ENCODE measurements around the gene TMEM208.

Gene TMEM208

GRCh38 chr16:67248073-67248400 lies 21.1 kb downstream of the TMEM208 start:
- Histone ChIP-seq H3K9me3 (no peaks in the 10 kb centered on the region), H3K27me3 (peaks cover 17% of the 10 kb centered on the region), H3K36me3 (no peaks in the 10 kb centered on the region), H3K4me1 (peaks cover 17% of the 10 kb centered on the region), H3K4me3 (ENCODE audit: low read depth, low read length) (peak overlapping the region; percentile 75)
- no peak for TF ChIP-seq CTCF (IDR thresholded peaks at IDR 0.05; ENCODE audit: low read depth, low read length)
- DNase-seq, result no peak

- Histone ChIP-seq H3K27me3 (peaks cover 17% of the 10 kb centered on the region), H3K4me1 (peaks cover 15% of the 10 kb centered on the region)
Measured at GRCh38 chr16:67248401-67249177, 21.7 kb downstream of the TMEM208 start, which contains the start of gene SLC9A5. TSS of gene SLC9A5 (plus strand) at chr16:67248979. CDS start at chr16:67249015, 36 bp downstream.

GRCh38 chr16:67249178-67250044 lies 22.5 kb downstream of the TMEM208 start:
- DNase-seq, result no peak
- H3K36me3 ChIP-seq, result no peaks in the 10 kb centered on the region
- TF ChIP-seq CTCF (IDR thresholded peaks at IDR 0.05; ENCODE audit: low read depth, low read length), result no peak
- peaks cover 11% of the 10 kb centered on the region for H3K4me1 ChIP-seq
- H3K9me3 ChIP-seq, result no peaks in the 10 kb centered on the region
- peaks cover 17% of the 10 kb centered on the region for H3K27me3 ChIP-seq
- H3K4me3 ChIP-seq (ENCODE audit: low read depth, low read length), result peak overlapping the region; percentile 57

More at GRCh38 chr16:67248401-67249177, 21.7 kb downstream of the TMEM208 start, which contains the start of gene SLC9A5:
- peak; percentile 43 for DNase-seq
- Histone ChIP-seq H3K36me3 (no peaks in the 10 kb centered on the region), H3K4me3 (ENCODE audit: low read depth, low read length) (peak within 1 kb of the TSS; percentile 75), H3K9me3 (no peaks in the 10 kb centered on the region)
- TF ChIP-seq CTCF (IDR thresholded peaks at IDR 0.05; ENCODE audit: low read depth, low read length), result 0 out of 2 replicates have a peak, but pooled peaks have one; percentile 2

- Histone ChIP-seq H3K4me3 (ENCODE audit: low read depth, low read length) (no peak overlapping the region), H3K4me1 (peaks cover 10% of the 10 kb centered on the region)
Measured at GRCh38 chr16:67250045-67250327, 23.1 kb downstream of the TMEM208 start.

GRCh38 chr16:67252609-67253497 lies 25.9 kb downstream of the TMEM208 start:
- TF ChIP-seq CTCF (IDR thresholded peaks at IDR 0.05; ENCODE audit: low read depth, low read length), result no peak

More at GRCh38 chr16:67250045-67250327, 23.1 kb downstream of the TMEM208 start:
- Histone ChIP-seq H3K27me3 (peaks cover 17% of the 10 kb centered on the region), H3K9me3 (no peaks in the 10 kb centered on the region), H3K36me3 (no peaks in the 10 kb centered on the region)
- no peak for DNase-seq
- TF ChIP-seq CTCF (IDR thresholded peaks at IDR 0.05; ENCODE audit: low read depth, low read length), result no peak

More at GRCh38 chr16:67252609-67253497, 25.9 kb downstream of the TMEM208 start:
- Histone ChIP-seq H3K4me1 (peaks cover 4% of the 10 kb centered on the region), H3K27me3 (peaks cover 17% of the 10 kb centered on the region), H3K4me3 (ENCODE audit: low read depth, low read length) (no peak overlapping the region), H3K36me3 (no peaks in the 10 kb centered on the region), H3K9me3 (no peaks in the 10 kb centered on the region)
- no peak for DNase-seq

Measured in BE2C (cell line).